HEK293 (cell line): ENCODE data around the gene RHOT2.

Source experiments
- ATF2 ChIP-seq: fragments of 450-650 bp; formaldehyde crosslinking; IDR thresholded peaks from 2 replicates; pipeline ENCODE4 v1.5.1; 2016; ENCODE audit warnings: missing biosample characterization, missing genetic modification characterization, low read depth
- HIC1 ChIP-seq: fragments of 450-650 bp; formaldehyde crosslinking; IDR thresholded peaks from 2 replicates; pipeline ENCODE4 v1.5.1; 2016; ENCODE audit warnings: missing biosample characterization, missing genetic modification characterization
- HOXD13 ChIP-seq: sonication (generic); formaldehyde crosslinking; IDR thresholded peaks from 2 replicates; pipeline ENCODE4 v1.8.0; 2022; ENCODE audit warnings: missing genetic modification reagents, borderline replicate concordance
- IKZF3 ChIP-seq: fragments of 450-650 bp; IDR thresholded peaks from 2 replicates; pipeline ENCODE4 v1.5.0; 2018; ENCODE audit warnings: missing biosample characterization, mild to moderate bottlenecking, missing genetic modification characterization, moderate library complexity
- MZF1 ChIP-seq: fragments of 450-650 bp; formaldehyde crosslinking; IDR thresholded peaks from 2 replicates; pipeline ENCODE4 v1.5.1; 2017; ENCODE audit warnings: missing biosample characterization, missing genetic modification characterization, borderline replicate concordance
- ZEB2 ChIP-seq: fragments of 450-650 bp; formaldehyde crosslinking; IDR thresholded peaks from 2 replicates; pipeline ENCODE4 v1.5.1; 2016; ENCODE audit warnings: missing biosample characterization, missing genetic modification characterization
- ZFP41 ChIP-seq: fragments of 450-650 bp; formaldehyde crosslinking; IDR thresholded peaks from 2 replicates; pipeline ENCODE4 v1.5.1; 2016; ENCODE audit warnings: missing biosample characterization, missing genetic modification characterization, borderline replicate concordance
- ZNF146 ChIP-seq: fragments of 450-650 bp; formaldehyde crosslinking; IDR thresholded peaks from 2 replicates; pipeline ENCODE4 v1.5.1; 2016; ENCODE audit warnings: missing biosample characterization, missing genetic modification characterization
- ZNF157 ChIP-seq: fragments of 450-650 bp; formaldehyde crosslinking; IDR thresholded peaks from 2 replicates; pipeline ENCODE4 v1.5.1; 2016; ENCODE audit warnings: missing biosample characterization, missing genetic modification characterization
- ZNF169 ChIP-seq: fragments of 450-650 bp; formaldehyde crosslinking; IDR thresholded peaks from 2 replicates; pipeline ENCODE4 v1.5.1; 2016; ENCODE audit warnings: missing biosample characterization, missing genetic modification characterization
- ZNF175 ChIP-seq: fragments of 450-650 bp; formaldehyde crosslinking; IDR thresholded peaks from 2 replicates; pipeline ENCODE4 v1.5.1; 2016; ENCODE audit warnings: missing biosample characterization, missing genetic modification characterization
- ZNF19 ChIP-seq: fragments of 450-650 bp; formaldehyde crosslinking; IDR thresholded peaks from 2 replicates; pipeline ENCODE4; 2016; ENCODE audit warnings: missing biosample characterization, missing genetic modification characterization, low read depth
- ZNF239 ChIP-seq: fragments of 450-650 bp; formaldehyde crosslinking; IDR thresholded peaks from 2 replicates; pipeline ENCODE4 v1.5.1; 2016; ENCODE audit warnings: missing biosample characterization, missing genetic modification characterization
- ZNF248 ChIP-seq: fragments of 450-650 bp; formaldehyde crosslinking; IDR thresholded peaks from 2 replicates; pipeline ENCODE4 v1.5.1; 2017; ENCODE audit warnings: missing biosample characterization, missing genetic modification characterization
- ZNF274 ChIP-seq, 2 experiments: fragments of 200-500 bp in 1 of 2; fragments of 450-650 bp in 1 of 2; sonication (Bioruptor generic) in 1 of 2; formaldehyde crosslinking in 1 of 2; IDR thresholded peaks; 2 replicates each; pipeline versions ENCODE4 v1.5.1 to v1.6.1; 2014 to 2016; ENCODE audit warnings: borderline replicate concordance in 1 of 2, inconsistent platforms in 1 of 2, low read length in 1 of 2, missing biosample characterization in 1 of 2, missing genetic modification characterization in 1 of 2
- ZNF292 ChIP-seq: fragments of 450-650 bp; formaldehyde crosslinking; IDR thresholded peaks from 2 replicates; pipeline ENCODE4 v1.5.1; 2016; ENCODE audit warnings: low read depth, missing biosample characterization, missing genetic modification characterization, borderline replicate concordance
- ZNF335 ChIP-seq: fragments of 450-650 bp; formaldehyde crosslinking; conservative IDR thresholded peaks from 2 replicates; pipeline ENCODE4 v1.5.1; 2016; ENCODE audit warnings: missing biosample characterization, missing genetic modification characterization
- ZNF37A ChIP-seq: fragments of 450-650 bp; IDR thresholded peaks from 2 replicates; pipeline ENCODE4 v1.5.1; 2018; ENCODE audit warnings: missing biosample characterization, missing genetic modification characterization
- ZNF394 ChIP-seq: fragments of 450-650 bp; formaldehyde crosslinking; IDR thresholded peaks from 2 replicates; pipeline ENCODE4 v1.5.1; 2016; ENCODE audit warnings: missing biosample characterization, missing genetic modification characterization, mild to moderate bottlenecking, moderate library complexity, borderline replicate concordance
- ZNF404 ChIP-seq: fragments of 450-650 bp; formaldehyde crosslinking; IDR thresholded peaks from 2 replicates; pipeline ENCODE4 v1.5.1; 2017; ENCODE audit warnings: missing biosample characterization, missing genetic modification characterization
- ZNF449 ChIP-seq: fragments of 450-650 bp; formaldehyde crosslinking; IDR thresholded peaks from 2 replicates; pipeline ENCODE4 v1.5.1; 2017; ENCODE audit warnings: missing biosample characterization, mild to moderate bottlenecking, missing genetic modification characterization, moderate library complexity
- ZNF473 ChIP-seq: fragments of 450-650 bp; formaldehyde crosslinking; IDR thresholded peaks from 2 replicates; pipeline ENCODE4 v1.5.1; 2017; ENCODE audit warnings: missing biosample characterization, missing genetic modification characterization
- ZNF513 ChIP-seq: fragments of 450-650 bp; IDR thresholded peaks from 2 replicates; pipeline ENCODE4 v1.5.1; 2018; ENCODE audit warnings: missing biosample characterization, missing genetic modification characterization
- ZNF544 ChIP-seq: fragments of 450-650 bp; formaldehyde crosslinking; IDR thresholded peaks from 2 replicates; pipeline ENCODE4 v1.5.0; 2017; ENCODE audit warnings: missing biosample characterization, missing genetic modification characterization
- ZNF561 ChIP-seq: fragments of 450-650 bp; IDR thresholded peaks from 2 replicates; pipeline ENCODE4 v1.5.1; 2018; ENCODE audit warnings: missing biosample characterization, missing genetic modification characterization, borderline replicate concordance
- ZNF660 ChIP-seq: fragments of 450-650 bp; IDR thresholded peaks from 2 replicates; pipeline ENCODE4 v1.5.1; 2018; ENCODE audit warnings: missing biosample characterization, mild to moderate bottlenecking, missing genetic modification characterization
- ZNF677 ChIP-seq: fragments of 450-650 bp; IDR thresholded peaks from 2 replicates; pipeline ENCODE4 v1.5.0; 2018; ENCODE audit warnings: missing biosample characterization, mild to moderate bottlenecking, missing genetic modification characterization, moderate library complexity
- ZNF704 ChIP-seq: fragments of 450-650 bp; formaldehyde crosslinking; IDR thresholded peaks from 2 replicates; pipeline ENCODE4 v1.5.1; 2016; ENCODE audit warnings: missing biosample characterization, missing genetic modification characterization
- ZNF707 ChIP-seq: fragments of 450-650 bp; formaldehyde crosslinking; IDR thresholded peaks from 2 replicates; pipeline ENCODE4 v1.5.1; 2016; ENCODE audit warnings: missing biosample characterization, missing genetic modification characterization
- ZNF785 ChIP-seq: fragments of 450-650 bp; formaldehyde crosslinking; IDR thresholded peaks from 2 replicates; pipeline ENCODE4 v1.5.1; 2016; ENCODE audit warnings: missing biosample characterization, missing genetic modification characterization
- ZNF837 ChIP-seq: fragments of 450-650 bp; formaldehyde crosslinking; IDR thresholded peaks from 2 replicates; pipeline ENCODE4 v1.5.1; 2016; ENCODE audit warnings: missing biosample characterization, missing genetic modification characterization

The RHOT2 gene

GRCh38 chr16:679814-680624, 12.1 kb downstream of the RHOT2 start, which contains the start of gene STUB1 (continued):
- no peak for TF ChIP-seq ZNF394
- TF ChIP-seq ZNF404 (tag by site-specific recombination): no peak
- TF ChIP-seq ZNF169 (tag by site-specific recombination): no peak
- TF ChIP-seq ZNF707: no peak
- no peak for TF ChIP-seq ZNF785 (tag by site-specific recombination)
- peak; percentile 93 for TF ChIP-seq ZNF561 (tag by site-specific recombination)
- TF ChIP-seq ZNF335: no peak; the same call in 1 of the 2 replicates
- no peak for TF ChIP-seq ZNF513 (tag by site-specific recombination)
- TF ChIP-seq ZNF677 (tag by site-specific recombination): no peak
- peak; percentile 89 for TF ChIP-seq ZNF837 (tag by site-specific recombination)
- TF ChIP-seq HIC1 (tag by site-specific recombination): no peak
- TF ChIP-seq ZNF292 (tag by site-specific recombination): no peak
- TF ChIP-seq ZNF274 (IDR thresholded peaks at IDR 0.05; ENCODE audit: low read length): no peak
- no peak for TF ChIP-seq ZNF274 (tag by site-specific recombination; IDR thresholded peaks at IDR 0.05; ENCODE audit: borderline replicate concordance)
- no peak for TF ChIP-seq ZNF704 (tag by site-specific recombination)
- TF ChIP-seq ZNF544 (tag by site-specific recombination): no peak
- no peak for TF ChIP-seq HOXD13
- TF ChIP-seq ZNF449 (tag by site-specific recombination): peak; percentile 95
- TF ChIP-seq IKZF3 (tag by site-specific recombination): no peak
- no peak for TF ChIP-seq ZNF473 (tag by site-specific recombination)
- no peak for TF ChIP-seq ZFP41 (tag by site-specific recombination)
- no peak for TF ChIP-seq ZNF175
- no peak for TF ChIP-seq ZNF239 (tag by site-specific recombination)
- peak; percentile 8 for TF ChIP-seq ZEB2 (tag by site-specific recombination)
- no peak for TF ChIP-seq ZNF157 (tag by site-specific recombination)
- TF ChIP-seq ZNF248: no peak
- no peak for TF ChIP-seq MZF1 (tag by site-specific recombination)
- peak; percentile 56; the same call in 1 of the 2 replicates for TF ChIP-seq ZNF660 (tag by site-specific recombination)
- no peak for TF ChIP-seq ZNF37A
- TF ChIP-seq ZNF146 (tag by site-specific recombination): no peak
- TF ChIP-seq ZNF19 (tag by site-specific recombination): no peak
- no peak for TF ChIP-seq ATF2 (tag by site-specific recombination)
